ENCODE measurements around the gene FBLIM1. TPM values are rescaled to one million over a fixed set of nuclear protein-coding genes. Genes with fewer than 3 reads are reported as not detected.

FBLIM1 gene
- total RNA-seq, 4 donors from 2014 or later: 11.4 to 28.0 (median 25.9) TPM

- Histone ChIP-seq H3K4me1 (no peaks in the 10 kb centered on the region), H3K9me3 (no peaks in the 10 kb centered on the region), H3K27ac (no peak overlapping the region), H3K27me3 (no peaks in the 10 kb centered on the region), H3K36me3 (no peaks in the 10 kb centered on the region), H3K4me3 (replicated peaks in 1 of 3) (no peak overlapping the region)
- 100% methylated on average over 1 of the region's 1 CpG; no CpG with 5 or more reads in 1 of the 2 donors for WGBS, 2 donors
- DNase-seq: no peak
- intact Hi-C loops (cut with DNase I): no loop called here
- TF ChIP-seq CTCF (IDR thresholded peaks at IDR 0.05): no peak
- no peak for TF ChIP-seq POLR2A (IDR thresholded peaks at IDR 0.05)
Observed at GRCh38 chr1:15808955-15809354, 50.4 kb downstream of the FBLIM1 start.

GRCh38 chr1:15810073-15810472 is 51.5 kb downstream of the FBLIM1 start:
- no peak for TF ChIP-seq CTCF (IDR thresholded peaks at IDR 0.05)
- TF ChIP-seq POLR2A (IDR thresholded peaks at IDR 0.05): no peak
- Histone ChIP-seq H3K4me3 (replicated peaks in 1 of 3) (no peak overlapping the region), H3K4me1 (no peaks in the 10 kb centered on the region), H3K36me3 (no peaks in the 10 kb centered on the region), H3K9me3 (no peaks in the 10 kb centered on the region), H3K27ac (peak overlapping the region in 1 of 3 donors; percentile 49), H3K27me3 (no peaks in the 10 kb centered on the region)
- intact Hi-C loops (cut with DNase I): no loop called here
- 26 to 55% methylated on average over 1 of the region's 1 CpG for WGBS, 2 donors
- DNase-seq: no peak

GRCh38 chr1:15816674-15817073 is 58.1 kb downstream of the FBLIM1 start:
- WGBS, 2 donors: 81 to 92% methylated on average over 5 of the region's 5 CpGs
- no peak for TF ChIP-seq CTCF (IDR thresholded peaks at IDR 0.05)
- TF ChIP-seq POLR2A (IDR thresholded peaks at IDR 0.05): no peak

GRCh38 chr1:15820478-15820877 is 61.9 kb downstream of the FBLIM1 start:
- H3K9me3 ChIP-seq: no peaks in the 10 kb centered on the region
- DNase-seq: no peak
- H3K4me3 ChIP-seq (replicated peaks in 1 of 3): no peak overlapping the region
- H3K27ac ChIP-seq: no peak overlapping the region
- intact Hi-C loops (cut with DNase I): no loop called here
- TF ChIP-seq CTCF (IDR thresholded peaks at IDR 0.05): no peak
- TF ChIP-seq POLR2A (IDR thresholded peaks at IDR 0.05): no peak
- H3K4me1 ChIP-seq: peaks cover 0 to 12% of the 10 kb centered on the region in 2 donors
- no peaks in the 10 kb centered on the region for H3K36me3 ChIP-seq
- 83 to 92% methylated on average over 3 of the region's 3 CpGs for WGBS, 2 donors
- no peaks in the 10 kb centered on the region for H3K27me3 ChIP-seq

More at GRCh38 chr1:15816674-15817073, 58.1 kb downstream of the FBLIM1 start:
- Histone ChIP-seq H3K27me3 (no peaks in the 10 kb centered on the region), H3K9me3 (no peaks in the 10 kb centered on the region), H3K36me3 (no peaks in the 10 kb centered on the region), H3K4me1 (peaks cover 0 to 12% of the 10 kb centered on the region in 2 donors), H3K4me3 (replicated peaks in 1 of 3) (no peak overlapping the region), H3K27ac (no peak overlapping the region)
- no peak for DNase-seq
- intact Hi-C loops (cut with DNase I): no loop called here

GRCh38 chr1:15825800-15826199 is 67.2 kb downstream of the FBLIM1 start:
- Histone ChIP-seq H3K36me3 (no peaks in the 10 kb centered on the region), H3K4me3 (replicated peaks in 1 of 3) (no peak overlapping the region), H3K9me3 (no peaks in the 10 kb centered on the region), H3K27me3 (no peaks in the 10 kb centered on the region), H3K4me1 (peaks cover 1 to 3% of the 10 kb centered on the region in 2 donors), H3K27ac (no peak overlapping the region)
- no peak for TF ChIP-seq CTCF (IDR thresholded peaks at IDR 0.05)
- TF ChIP-seq POLR2A (IDR thresholded peaks at IDR 0.05): no peak
- intact Hi-C loops (cut with DNase I): no loop called here
- no peak for DNase-seq

Measured in thyroid gland (tissue), 4 donors.